ENCODE data around the gene DNAH2. TPM values are rescaled to one million over a fixed set of nuclear protein-coding genes. Genes with fewer than 3 reads are reported as not detected.

Gene DNAH2
- total and polyA plus RNA-seq, 2 of the 13 experiments (the other 11 are each of a cell fraction or from before 2014, with no cell fraction given) = not detected

GRCh38 chr17:7774055-7774521 is 56.5 kb downstream of the DNAH2 start (continued):
- TF ChIP-seq ZBTB10 (CRISPR knock-in tag; IDR thresholded peaks at IDR 0.05; ENCODE audit: borderline replicate concordance) (peak; percentile 50; the same call in 1 of the 2 replicates), POLR2AphosphoS5 (IDR thresholded peaks at IDR 0.05; ENCODE audit: low read depth, low read length) (no peak), JARID2 (CRISPR knock-in tag; IDR thresholded peaks at IDR 0.05; ENCODE audit: insufficient replicate concordance) (no peak), NCOR1 (IDR thresholded peaks at IDR 0.05; ENCODE audit: borderline replicate concordance, low read length) (no peak), CEBPG (CRISPR knock-in tag; IDR thresholded peaks at IDR 0.05) (peak; percentile 97), MAFG (CRISPR knock-in tag; IDR thresholded peaks at IDR 0.05) (no peak), ZNF383 (CRISPR knock-in tag; IDR thresholded peaks at IDR 0.05; ENCODE audit: borderline replicate concordance) (no peak), SP140L (CRISPR knock-in tag; IDR thresholded peaks at IDR 0.05; ENCODE audit: borderline replicate concordance) (no peak), IRF2 (CRISPR knock-in tag; IDR thresholded peaks at IDR 0.05) (peak; percentile 59; the same call in 1 of the 2 replicates), TRIM24 (CRISPR knock-in tag; IDR thresholded peaks at IDR 0.05) (0 out of 2 replicates have a peak, but pooled peaks have one; percentile 68), KDM5B (CRISPR knock-in tag; IDR thresholded peaks at IDR 0.05; ENCODE audit: borderline replicate concordance) (no peak), ZNF569 (CRISPR knock-in tag; IDR thresholded peaks at IDR 0.05; ENCODE audit: borderline replicate concordance) (no peak), THAP11 (CRISPR knock-in tag; IDR thresholded peaks at IDR 0.05) (peak; percentile 71), ZKSCAN8 (CRISPR knock-in tag; IDR thresholded peaks at IDR 0.05; ENCODE audit: borderline replicate concordance) (no peak; the same call in 1 of the 2 replicates), ETV6 (CRISPR knock-in tag; conservative IDR thresholded peaks at IDR 0.05) (no peak), KDM2A (CRISPR knock-in tag; IDR thresholded peaks at IDR 0.05; ENCODE audit: borderline replicate concordance, low read depth) (peak; percentile 53; the same call in 1 of the 2 replicates), PITX1 (CRISPR knock-in tag; IDR thresholded peaks at IDR 0.05) (no peak), ZBTB7B (CRISPR knock-in tag; IDR thresholded peaks at IDR 0.05) (peak; percentile 37; the same call in 1 of the 2 replicates), POGK (CRISPR knock-in tag; conservative IDR thresholded peaks at IDR 0.05) (0 out of 2 replicates have a peak, but pooled peaks have one; percentile 28), ZNF772 (CRISPR knock-in tag; IDR thresholded peaks at IDR 0.05) (no peak), ZNF580 (CRISPR knock-in tag; IDR thresholded peaks at IDR 0.05; ENCODE audit: borderline replicate concordance, low read depth) (0 out of 2 replicates have a peak, but pooled peaks have one; percentile 39), SOX5 (CRISPR knock-in tag; IDR thresholded peaks at IDR 0.05; ENCODE audit: borderline replicate concordance) (peak; percentile 67; the same call in 1 of the 2 replicates), SSRP1 (CRISPR knock-in tag; IDR thresholded peaks at IDR 0.05) (no peak), ZUFSP (CRISPR knock-in tag; IDR thresholded peaks at IDR 0.05; ENCODE audit: borderline replicate concordance) (no peak)
